GM18526 (cell line): ENCODE results near the gene CC2D1B.

Source experiments
- POLR2A ChIP-seq: IDR thresholded peaks from 3 replicates; pipeline ENCODE4 v1.6.1; 2011; ENCODE audit not compliant: insufficient read length; ENCODE audit errors: extremely low read depth

The CC2D1B gene, protein sequence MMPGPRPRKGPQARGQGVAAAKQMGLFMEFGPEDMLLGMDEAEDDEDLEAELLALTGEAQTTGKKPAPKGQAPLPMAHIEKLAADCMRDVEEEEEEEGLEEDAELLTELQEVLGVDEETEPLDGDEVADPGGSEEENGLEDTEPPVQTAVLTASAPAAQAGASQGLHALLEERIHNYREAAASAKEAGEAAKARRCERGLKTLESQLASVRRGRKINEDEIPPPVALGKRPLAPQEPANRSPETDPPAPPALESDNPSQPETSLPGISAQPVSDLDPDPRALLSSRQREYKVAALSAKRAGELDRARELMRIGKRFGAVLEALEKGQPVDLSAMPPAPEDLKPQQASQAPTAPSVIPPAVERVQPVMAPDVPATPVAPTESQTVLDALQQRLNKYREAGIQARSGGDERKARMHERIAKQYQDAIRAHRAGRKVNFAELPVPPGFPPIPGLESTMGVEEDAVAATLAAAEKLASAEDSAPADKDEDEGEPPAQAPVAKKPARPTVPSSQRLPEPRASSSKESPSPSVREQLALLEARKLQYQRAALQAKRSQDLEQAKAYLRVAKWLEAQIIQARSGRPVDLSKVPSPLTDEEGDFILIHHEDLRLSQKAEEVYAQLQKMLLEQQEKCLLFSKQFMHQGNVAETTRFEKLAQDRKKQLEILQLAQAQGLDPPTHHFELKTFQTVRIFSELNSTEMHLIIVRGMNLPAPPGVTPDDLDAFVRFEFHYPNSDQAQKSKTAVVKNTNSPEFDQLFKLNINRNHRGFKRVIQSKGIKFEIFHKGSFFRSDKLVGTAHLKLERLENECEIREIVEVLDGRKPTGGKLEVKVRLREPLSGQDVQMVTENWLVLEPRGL

DNA sequence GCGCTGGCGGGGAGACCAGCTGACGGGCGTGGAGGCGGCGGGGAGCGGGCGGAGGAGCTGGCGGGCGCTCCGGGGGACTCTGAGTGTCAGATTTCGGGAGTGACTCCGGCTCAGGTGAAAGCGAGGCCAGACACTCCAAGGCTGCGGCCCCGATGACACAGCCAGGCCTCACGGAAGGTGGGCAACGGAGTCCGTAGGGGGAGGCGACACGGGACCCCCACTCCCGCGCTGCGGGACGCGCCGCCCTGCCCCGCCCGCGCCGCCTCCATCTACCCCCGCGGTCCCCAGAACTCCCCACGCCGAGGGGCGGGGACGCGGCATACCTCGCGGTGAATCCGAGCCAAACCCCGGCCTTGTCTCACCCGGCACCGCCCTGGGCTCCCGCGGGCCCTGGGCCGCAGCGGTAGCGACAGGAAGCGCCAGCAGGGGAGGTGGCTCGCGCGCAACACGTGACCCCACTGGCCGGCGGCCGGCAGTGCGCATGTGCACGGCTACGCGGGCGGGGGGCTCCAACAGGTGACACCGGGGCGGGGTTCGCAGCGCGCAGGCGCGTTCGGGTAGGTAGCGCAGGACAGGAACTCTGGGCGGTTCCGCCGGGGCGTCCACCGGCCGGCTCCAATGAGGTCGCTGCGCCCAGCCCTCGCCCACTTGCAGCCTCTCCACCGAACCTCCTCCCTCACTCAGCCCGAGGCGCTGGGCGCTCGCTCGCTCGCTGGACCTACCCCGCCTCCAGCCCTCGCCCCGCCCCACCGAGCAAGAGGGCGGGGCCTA is at the start of gene CC2D1B:
Gene CC2D1B, minus strand, starts transcription at position 460 of the 771 bp plus-strand sequence. CDS start 1,585 bp downstream, outside the sequence.
- peak; percentile 98 for TF ChIP-seq POLR2A

DNA sequence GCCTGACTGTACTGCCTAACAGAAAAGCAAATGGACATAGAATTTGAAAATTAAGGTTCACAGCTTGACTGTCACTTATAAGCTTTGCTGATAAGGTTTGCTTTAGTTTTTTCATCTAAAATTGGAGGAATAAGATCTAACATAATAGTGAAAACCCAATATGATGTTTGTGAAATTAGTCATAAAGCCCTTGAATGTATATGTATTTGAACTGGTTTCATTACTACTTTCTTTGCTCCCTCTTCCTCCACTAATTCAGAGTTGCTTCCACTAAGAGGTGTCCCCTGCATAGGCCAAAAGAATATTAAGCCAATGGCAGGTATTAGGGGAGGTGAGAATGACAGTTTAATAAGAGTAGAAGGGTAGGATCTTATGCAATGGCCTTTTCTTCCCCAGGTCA is 48.9 kb upstream of the CC2D1B start:
- TF ChIP-seq POLR2A: no peak

DNA sequence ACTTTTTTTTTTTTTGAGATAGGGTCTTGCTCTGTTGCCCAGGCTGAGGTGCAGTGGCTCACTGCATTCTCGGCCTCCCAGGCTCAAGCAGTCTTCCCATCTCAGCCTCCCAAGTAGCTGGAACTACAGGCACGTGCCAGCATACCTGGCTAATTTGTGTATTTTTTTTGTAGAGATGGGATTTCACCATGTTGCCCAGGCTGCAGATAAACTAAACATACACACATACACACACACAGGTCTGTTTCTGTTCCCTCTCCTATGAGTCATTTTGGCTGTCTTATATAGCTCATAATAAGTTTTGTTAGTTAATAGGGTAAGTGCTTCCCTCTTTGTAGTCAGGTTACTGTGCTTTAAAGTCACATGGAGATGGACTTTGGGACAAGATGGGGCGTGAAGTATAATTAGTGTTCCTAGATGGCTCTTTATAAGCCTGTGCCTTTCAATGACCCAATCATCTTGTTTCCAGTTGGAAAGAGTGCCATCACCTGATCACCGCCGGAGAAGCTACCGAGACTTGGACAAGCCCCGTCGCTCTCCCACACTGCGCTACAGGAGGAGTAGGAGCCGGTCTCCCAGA is 47.5 kb upstream of the CC2D1B start:
- TF ChIP-seq POLR2A: no peak

DNA sequence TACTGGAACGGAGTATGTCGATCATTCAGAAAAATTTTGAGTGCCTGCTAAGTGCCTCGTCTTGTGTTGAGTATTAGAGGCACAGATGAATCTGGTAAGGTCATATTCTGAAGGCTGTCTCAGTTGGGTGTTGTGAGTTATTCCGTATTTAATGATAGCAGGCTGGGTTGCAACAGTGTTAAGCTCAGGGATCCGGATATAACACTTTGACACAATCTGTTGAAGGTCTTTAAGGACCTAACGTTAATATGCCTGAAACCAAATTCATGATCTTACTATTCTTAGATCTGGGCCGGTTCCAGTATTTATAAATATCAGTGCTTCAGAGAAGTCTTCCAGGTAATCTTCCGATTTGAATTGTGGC is 39.0 kb upstream of the CC2D1B start:
- no peak for TF ChIP-seq POLR2A

DNA sequence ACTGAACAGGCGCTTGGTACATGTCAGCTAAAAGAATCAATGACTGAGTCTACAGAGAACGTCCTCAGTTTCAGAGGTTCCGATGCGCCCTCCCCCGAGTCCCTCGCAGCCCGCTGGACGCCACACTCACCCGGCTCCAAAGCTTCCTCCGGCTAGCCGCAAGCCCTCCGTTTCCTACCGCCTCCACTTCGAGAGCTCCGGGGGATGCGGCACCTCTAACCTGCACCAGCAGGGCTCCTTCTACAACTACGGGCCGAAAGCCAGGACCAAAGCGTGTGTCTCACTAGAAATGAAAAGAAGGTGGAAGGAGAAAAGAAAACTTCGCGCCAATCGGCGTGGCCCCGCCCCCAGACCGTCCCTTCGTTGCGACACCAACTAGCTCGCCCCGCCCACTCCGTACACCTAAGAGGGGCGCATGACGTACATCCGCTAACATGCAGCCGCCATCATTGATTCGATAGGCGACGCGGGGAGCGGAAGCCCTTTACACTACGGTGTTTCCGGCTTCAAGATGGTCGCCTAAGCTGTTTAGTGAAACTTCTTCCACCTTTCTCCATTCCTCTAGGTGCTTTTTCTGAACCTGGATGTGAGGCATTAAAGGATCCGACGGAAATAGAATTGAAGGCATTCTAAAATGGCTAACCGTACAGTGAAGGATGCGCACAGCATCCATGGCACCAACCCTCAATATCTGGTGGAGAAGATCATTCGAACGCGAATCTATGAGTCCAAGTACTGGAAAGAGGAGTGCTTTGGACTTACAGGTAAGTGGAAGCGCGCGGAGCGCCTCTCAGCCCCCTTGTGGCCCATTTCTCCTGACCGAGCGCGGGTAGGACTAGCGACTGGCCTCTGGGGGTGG is 38.3 kb upstream of the CC2D1B start, which contains the start of the genes ORC1 and PRPF38A:
Gene ORC1, minus strand, starts transcription at position 308 of the 859 bp plus-strand sequence. CDS start 2,200 bp downstream, outside the sequence.
Gene PRPF38A, plus strand, starts transcription at position 487 of the 859 bp plus-strand sequence. Its CDS starts 148 bp downstream, at position 635.
- TF ChIP-seq POLR2A: peak; percentile 66

DNA sequence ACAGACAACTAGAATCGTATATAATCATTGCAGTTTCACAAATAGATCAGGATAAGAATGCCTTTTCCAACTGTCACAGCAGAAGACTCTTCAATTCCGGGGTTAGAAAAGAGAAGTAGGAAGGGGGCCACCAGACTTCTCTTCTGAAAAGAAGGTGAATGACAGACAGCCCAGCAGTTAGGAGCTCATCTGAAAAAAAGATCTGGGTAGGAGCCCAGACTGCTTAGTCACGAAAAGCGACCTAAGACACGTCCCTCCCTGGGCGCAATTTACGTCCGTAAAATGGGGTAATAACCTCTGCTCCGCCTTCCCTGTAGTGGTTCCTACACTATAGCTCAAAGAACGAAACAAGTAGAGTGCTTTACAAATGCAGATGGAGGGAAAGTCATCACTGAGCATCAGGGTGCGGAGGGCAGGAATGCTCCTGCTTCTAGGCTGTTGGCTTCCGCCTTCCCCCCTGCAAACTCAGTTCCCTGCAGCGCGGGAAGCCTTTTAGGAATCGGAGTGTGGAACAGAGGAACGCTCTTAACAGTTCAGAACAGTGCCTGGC is 37.6 kb upstream of the CC2D1B start:
- no peak for TF ChIP-seq POLR2A

DNA sequence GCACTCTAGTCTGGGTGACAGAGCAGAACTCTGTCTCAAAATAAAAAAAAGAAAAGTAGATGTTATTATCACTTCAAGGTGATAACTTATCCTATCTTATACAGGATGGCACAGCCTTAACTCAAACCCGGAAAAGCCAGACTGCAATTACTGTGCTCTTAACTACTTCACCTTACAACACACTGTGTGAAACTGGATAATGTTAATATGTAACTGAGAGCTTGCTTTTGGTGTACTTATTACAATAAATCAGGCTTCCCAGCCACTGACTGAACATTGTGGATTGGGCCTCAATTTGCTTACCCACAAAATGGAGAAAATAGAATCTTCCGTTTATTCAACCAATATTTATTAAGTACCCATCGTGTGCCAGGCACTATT is 36.8 kb upstream of the CC2D1B start:
- no peak for TF ChIP-seq POLR2A

DNA sequence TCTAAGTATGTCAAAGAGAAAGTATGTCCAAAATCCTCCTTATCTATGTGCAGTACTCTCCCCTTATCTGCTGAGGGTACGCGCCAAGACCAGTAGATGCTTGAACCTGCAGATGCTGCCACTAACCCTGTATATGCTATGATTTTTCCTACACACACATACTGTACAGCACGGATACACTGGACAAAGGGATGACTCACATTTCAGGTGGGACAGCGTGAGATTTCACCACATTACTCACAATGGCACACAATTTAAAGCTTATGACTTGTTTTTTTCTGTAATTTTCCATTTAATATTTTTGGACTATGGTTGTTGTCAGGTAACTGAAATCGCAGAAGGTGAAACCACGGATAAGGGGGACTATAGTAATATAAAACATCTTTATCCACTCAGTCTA is 34.1 kb upstream of the CC2D1B start:
- no peak for TF ChIP-seq POLR2A

DNA sequence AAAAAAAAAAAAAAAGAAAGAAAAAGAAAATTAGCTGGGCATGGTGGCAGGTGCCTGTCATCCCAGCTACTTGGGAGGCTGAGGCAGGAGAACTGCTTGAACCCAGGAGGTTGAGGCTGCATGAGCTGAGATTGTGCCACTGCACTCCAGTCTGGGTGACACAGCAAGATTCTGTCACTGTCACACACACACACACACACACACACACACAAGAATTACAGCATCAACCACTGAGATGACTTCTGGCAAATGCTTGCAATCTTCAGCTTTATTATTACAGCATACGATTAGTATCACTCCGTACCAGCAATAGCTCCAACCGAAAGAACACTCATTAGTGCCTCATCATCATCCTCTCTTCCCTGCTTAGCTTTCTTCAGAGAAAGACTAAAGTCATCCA is 33.6 kb upstream of the CC2D1B start:
- no peak for TF ChIP-seq POLR2A

DNA sequence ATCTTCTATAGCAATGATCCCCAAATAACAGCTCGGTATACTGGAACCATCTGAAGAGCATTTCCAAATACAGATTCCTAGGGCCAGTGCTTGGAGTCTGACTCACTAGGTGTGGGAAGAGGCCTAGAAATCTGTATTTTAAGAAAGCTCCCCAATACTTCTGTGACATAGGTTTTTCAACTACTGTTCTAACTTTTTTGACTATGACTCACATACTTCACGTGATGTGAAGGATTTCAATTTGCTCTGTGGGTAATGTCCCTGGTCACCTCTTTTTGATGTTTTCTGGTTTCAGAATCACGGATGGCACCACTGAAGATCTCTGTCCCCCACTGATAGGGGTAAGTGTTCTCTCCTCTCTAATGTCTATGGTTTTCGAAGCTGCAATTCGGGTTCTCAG is 27.2 kb upstream of the CC2D1B start:
- TF ChIP-seq POLR2A: no peak

DNA sequence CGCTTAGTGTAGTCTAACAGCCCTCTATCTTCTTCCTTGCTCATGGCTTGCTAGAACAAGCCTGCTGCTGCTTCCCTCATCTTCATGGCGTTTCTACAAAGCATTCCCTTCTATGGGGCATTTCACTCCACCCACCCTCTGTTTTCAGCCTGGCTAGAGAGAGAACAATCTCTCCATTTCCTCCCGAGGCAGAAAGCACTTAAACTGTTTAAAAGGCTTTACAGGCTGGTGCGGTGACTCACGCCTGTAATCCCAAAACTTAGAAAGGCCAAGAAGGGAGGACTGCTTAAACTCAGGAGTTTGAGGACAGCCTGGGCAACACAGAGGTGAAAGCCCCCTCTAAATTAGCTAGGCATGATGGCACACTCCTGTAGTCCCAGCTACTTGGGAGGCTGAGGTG is 20.5 kb upstream of the CC2D1B start:
- no peak for TF ChIP-seq POLR2A

DNA sequence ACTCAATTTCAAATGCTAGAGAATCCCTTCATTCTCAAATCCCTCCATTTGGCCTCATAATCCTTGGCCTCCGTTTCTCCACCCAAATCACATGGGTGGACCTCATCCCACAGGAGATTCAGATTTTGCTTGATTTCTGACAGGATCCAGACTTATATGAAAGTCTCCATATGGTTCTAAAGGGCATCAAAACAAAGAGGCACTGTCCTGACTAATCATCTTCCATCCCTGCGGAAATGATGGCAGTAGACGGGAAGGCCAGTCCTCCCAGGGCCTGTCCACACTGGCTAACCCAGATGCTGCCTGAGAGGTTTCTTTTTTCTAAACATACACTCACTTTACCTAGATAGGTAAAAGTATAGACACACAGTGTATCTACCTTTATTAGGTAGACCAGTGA is 19.4 kb upstream of the CC2D1B start:
- no peak for TF ChIP-seq POLR2A

DNA sequence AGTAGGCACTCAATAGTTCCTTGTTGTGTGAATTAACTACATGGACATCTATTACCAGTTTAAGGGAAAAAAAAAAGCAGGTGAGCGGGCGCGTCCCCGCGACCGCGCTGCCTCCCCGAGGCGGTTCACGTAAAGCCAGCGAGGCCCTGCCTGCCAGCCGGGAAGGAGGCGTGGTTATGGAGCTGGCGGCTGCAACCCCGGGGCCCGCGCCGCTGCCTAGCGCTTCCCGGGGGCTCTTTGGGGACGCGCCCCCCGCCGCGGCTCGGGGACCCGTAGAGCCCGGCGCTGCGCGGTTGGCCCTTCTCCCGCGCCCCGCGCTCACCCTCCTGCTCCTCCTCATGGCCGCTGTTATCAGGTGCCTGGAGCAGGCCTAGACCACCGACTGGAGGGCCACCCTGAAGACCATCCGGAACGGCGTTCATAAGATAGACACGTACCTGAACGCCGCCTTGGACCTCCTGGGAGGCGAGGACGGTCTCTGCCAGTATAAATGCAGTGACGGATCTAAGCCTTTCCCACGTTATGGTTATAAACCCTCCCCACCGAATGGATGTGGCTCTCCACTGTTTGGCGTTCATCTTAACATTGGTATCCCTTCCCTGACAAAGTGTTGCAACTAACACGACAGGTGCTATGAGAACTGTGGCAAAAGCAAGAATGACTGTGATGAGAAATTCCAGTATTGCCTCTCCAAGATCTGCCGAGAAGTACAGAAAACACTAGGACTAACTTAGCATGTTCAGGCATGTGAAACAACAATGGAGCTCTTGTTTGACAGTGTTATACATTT is 2.6 kb upstream of the CC2D1B start:
- no peak for TF ChIP-seq POLR2A

DNA sequence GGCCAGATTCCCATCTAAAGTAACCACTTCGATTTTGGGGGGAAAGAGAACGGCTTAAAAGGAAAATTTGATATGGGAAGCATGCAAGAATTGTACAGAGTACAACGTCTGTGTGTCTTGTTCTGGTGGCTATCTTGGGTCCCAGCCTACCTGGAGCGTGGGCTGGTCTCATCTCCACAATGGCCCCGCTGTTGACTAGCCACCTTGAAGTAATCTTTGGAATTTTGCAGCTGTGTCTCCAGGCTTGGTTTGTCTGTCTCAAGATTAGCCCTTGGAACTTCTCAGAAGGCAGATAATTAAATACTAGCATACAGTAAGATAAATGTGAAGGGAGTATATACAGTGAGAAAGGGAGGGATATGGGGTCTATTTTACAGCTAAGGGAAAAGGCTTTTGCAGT is 1.3 kb upstream of the CC2D1B start:
- no peak for TF ChIP-seq POLR2A

DNA sequence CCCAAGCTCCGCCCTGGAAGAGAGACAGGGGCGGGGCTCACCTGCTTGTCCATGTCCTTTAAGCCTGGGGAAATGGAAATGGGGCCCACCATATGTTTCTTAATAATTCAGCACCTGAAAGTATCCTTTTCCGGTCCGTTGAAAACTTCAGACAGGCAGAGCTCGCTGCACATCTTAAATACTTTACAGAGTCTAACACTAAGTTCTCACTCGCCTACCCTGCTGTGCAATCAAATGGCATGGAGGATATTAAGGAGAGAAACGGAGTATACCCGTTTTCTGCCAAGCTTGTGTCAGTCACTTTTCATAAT is 467 bp upstream of the CC2D1B start:
- no peak for TF ChIP-seq POLR2A
